GM19397 (cell line): ENCODE data around the gene ADAMTS17.

Experiments
- ATAC-seq: cut with Tn5 transposase; IDR thresholded peaks from one replicate; pipeline ENCODE4 v1.9.1; 2021; ENCODE audit warnings: mild to moderate bottlenecking, moderate library complexity; ENCODE audit not compliant: unreplicated experiment

The ADAMTS17 gene

DNA sequence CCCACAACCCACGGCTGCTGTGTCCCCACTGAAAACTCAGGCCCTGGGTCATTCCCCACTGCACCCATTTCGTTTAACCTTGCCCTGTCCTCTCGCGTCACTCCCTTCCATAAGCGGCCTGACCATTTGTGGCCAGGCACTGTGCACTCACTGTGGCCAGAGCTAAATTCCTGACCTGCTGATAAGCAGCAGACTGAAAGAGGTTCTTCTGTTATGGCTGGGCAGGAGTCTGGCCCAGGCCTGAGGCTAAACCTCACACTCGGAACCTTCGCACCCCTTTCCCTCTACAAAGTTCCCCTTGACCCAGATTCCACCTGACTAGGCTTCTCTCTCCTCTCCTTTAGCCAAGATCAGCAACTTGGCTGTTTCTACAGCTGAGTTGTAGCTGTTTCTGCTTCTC is 62.3 kb downstream of the ADAMTS17 start:
- no peak for ATAC-seq

DNA sequence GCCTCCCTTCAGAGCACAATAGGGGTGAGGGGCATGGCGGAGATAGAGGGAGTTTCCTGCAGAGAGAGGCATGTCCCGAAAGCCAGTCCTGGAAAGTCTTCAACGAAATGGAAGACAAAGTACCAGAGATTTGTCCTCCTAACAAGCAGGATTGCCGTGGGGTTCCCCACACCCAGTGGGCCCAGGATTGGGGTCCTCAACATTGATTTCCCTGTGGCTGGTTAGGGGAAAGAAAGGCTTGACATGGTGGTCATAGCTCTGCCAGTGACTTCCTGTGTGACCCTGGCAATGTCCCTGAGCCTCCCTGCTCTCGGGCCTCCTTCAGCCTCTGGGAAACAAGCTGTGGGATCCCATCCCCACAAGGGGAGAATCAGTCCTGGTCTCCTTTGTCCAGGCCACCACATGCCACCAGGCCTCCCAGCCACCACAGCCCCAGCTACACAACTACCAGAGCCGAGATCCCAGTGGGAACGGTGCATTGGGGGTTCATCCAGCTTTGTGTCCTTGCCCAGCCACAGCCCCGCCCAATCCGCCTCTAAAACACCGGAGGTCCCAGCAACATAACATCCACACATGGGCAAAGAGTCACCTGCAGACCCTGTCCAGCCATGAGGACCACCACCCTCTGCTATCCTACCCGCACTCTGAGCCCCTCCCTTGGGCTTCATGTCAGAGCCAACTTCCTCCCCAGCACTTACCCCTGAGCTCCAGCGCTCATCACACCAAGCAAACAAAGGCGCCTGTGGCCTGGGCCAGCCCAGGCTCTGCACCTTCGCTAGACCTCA is 63.0 kb downstream of the ADAMTS17 start:
- ATAC-seq: no peak

DNA sequence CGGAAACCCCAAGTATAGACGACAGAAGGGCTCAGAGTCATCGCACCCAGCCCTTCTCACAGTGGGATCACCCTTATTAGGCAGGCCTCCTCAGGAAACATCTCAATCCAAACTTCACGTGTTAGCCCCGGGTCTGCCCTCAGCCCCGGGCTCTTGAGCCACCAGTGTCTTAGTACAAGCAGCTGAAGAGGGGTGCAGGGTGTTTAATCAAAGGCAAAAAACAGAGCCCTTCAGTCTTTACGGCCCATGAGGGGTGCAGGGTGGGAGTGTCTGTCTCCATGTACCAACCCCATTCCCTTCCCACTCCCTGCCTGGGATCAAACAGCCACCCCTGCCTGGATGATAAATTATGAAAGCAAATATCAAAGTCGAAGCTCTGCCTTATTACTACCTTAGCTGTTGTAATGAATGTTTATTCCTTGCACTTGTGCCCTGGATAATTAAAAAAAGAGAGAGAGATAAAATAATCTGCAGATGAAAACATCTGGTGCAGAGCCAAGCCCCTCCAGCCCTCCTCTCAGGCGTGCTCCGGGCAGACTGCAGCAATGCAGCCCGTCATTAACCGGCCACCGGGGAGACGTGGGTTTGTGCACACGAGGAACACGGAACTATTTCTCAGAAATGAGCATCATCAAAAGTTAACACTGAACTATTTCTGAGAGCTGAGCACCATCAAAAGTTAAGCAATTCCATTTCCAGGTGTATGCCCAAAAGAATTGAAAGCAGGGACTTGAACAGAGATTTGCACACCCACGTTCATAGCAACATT is 64.5 kb downstream of the ADAMTS17 start:
- no peak for ATAC-seq

DNA sequence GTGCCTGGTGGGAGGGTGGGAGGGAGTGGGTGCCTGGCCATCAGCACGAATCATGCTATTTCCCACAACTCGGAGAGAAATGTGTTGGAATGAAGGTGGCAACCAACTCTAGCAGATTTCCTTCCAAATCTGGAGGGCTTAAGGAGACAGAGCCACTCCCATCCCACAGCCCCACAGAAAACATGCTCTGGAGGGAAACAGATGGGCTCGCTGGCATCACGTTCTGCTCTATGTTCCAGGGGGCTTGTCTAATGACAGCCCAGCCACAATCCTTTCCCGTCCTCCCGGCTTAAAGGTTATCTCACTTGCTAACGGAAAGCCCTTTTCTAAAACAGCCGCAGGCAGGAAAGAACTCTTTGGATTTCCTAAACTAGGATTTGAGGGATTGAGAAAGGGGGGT is 65.3 kb downstream of the ADAMTS17 start:
- no peak for ATAC-seq

DNA sequence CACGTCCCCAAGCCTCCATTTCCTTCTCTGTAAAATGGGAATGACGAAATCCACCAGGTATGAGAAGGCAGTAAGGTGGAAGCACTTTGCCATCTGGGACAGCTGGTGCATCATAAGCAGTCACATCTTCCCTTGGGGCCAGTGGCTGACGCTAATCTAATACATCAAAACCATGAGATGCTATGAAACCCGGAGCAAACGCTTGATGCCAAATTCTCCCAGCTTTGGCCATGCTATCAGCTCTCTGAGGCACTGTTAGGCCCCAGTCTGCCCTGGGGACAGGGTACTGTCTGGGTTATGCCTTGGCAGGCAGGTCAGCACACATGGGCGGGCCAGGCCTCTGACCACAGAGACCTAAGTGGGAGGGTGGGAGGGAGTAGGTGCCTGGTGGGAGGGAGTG is 66.1 kb downstream of the ADAMTS17 start:
- ATAC-seq: no peak

DNA sequence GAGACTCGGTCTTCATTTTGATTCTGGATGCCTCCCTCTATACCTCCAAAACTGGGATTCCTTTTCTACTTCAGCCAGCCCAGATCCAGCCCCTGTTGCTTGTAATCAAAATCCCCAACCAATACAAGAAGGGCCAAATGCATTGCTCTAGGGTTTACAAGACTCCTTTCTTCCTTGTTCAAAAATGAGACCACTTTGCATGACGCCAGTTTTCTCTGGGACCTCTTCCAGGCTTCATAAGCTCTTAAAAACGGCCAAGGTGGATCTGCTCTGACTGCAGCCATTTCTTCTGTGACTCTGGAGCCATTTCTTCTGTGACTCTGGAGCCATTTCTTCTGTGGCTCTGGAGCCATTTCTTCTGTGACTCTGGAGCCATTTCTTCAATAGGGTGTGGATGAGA is 71.9 kb downstream of the ADAMTS17 start:
- ATAC-seq: no peak

DNA sequence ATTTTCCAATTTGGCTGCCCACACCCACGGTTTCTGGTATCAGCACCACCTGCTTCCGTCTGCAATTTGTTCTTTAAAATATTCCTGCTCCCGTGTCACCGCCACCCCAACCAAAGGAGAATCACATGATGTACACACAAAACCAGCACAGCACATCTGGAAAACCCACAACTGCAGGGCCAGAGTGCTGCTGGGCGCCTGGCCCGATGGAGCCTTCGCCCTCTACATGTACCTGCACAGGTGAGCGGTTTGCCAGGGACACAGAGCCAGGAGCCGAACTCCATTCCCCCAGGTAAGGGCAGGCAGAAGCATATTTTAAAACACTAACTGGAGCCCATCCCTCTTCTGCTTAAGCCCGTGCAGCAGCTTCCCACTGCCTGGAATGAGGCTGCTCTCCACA is 75.6 kb downstream of the ADAMTS17 start:
- no peak for ATAC-seq

DNA sequence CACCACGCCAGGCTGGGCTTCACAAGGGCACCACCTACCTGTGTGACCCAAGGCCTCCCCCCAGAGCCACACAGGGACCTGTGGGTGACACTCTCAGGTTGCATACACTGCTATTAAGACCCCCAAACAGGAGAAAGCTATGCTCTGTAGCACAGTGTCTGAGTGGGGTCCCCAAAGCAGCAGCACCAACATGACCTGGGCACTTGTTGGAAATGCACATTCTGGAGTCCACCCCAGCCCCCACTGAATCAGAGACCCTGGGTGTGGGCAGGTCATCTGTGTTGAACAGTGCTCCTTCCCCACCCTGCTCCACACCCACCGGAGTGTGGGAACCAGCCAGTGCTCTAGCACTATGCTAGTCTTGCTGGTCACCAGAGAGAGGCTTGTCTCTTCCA is 76.1 kb downstream of the ADAMTS17 start:
- ATAC-seq: no peak

DNA sequence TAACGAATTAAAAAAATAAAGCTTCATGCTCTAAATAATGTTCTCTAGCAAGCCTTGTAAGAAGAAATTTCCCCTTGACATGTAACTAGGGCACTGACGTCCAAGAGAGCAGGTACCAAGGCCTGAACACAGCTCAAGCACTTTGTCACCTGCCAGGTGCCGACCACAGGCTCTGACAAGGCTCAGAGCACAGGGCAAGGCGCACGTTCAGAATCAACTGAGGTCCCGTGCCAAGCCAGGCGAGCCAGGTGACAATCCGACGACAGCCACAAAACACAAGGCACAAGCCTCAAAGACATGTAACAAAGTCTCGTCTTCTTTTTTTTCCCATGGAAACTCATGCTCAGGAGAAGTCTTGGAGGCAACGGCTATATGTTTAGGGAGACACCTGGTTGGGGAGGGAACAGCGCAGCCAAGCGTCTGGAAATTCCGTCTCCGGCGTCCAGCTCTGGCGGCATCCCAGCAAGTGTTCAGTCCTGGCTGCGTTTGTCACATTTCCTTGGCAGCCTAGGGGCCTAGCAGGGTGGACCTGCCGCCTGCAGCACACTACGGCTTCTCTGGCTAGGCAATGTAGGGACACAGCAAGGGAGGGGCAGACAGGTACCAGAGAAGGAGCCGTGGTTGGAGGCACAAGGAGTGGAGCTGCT is 76.7 kb downstream of the ADAMTS17 start:
- ATAC-seq: no peak

DNA sequence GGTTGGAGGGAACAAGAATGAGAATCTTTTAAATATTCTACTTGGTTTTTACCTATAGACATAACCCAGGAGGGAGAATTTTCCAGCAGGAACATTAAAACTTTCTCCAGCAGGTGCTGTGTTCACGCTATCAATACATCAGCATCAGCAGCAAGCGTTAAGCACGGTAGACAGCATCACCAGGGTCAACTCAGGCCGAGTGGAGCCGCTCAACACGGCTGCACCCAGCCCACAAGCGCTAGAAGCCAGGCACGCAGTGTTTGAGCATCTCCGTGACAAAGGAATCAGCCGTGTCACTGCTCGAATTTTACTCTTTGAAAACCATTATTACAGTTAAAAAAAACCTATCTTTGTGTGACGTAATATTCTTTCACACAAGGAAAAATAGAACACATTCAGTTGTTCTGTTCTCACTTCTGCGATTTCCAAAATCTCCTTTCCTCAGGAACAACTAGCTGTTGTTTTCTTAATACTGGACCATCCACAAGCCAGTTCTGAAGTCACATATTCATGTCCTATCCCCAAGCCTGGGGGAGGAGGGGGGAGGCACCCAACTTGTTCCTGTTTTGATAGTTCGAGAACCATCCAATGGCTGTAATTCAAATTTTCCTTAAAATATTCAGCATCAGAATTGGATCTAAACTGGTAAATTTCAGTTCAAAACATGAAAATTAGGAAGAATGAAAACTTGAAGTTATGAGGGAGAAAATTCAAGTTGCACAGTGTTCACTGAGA is 77.9 kb downstream of the ADAMTS17 start:
- ATAC-seq: no peak

DNA sequence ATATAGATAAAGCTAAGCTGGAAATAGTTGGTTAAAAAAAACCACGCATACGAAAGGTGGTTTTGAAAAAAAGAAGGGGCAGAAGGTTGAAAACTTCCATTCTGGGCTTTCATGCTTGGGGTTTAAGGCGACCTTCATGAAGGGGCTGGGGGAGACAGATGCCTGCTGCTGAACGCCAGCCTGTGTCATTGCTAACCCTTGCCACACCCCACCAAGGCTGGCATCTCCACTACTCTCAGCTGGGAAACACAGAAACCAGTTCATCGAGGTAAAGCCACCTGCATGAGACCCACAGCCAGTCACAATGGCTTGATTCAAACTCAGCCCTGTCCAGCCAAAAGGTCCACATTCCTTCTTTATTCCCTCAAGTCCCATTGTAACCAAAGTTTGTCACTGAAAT is 78.7 kb downstream of the ADAMTS17 start:
- no peak for ATAC-seq

DNA sequence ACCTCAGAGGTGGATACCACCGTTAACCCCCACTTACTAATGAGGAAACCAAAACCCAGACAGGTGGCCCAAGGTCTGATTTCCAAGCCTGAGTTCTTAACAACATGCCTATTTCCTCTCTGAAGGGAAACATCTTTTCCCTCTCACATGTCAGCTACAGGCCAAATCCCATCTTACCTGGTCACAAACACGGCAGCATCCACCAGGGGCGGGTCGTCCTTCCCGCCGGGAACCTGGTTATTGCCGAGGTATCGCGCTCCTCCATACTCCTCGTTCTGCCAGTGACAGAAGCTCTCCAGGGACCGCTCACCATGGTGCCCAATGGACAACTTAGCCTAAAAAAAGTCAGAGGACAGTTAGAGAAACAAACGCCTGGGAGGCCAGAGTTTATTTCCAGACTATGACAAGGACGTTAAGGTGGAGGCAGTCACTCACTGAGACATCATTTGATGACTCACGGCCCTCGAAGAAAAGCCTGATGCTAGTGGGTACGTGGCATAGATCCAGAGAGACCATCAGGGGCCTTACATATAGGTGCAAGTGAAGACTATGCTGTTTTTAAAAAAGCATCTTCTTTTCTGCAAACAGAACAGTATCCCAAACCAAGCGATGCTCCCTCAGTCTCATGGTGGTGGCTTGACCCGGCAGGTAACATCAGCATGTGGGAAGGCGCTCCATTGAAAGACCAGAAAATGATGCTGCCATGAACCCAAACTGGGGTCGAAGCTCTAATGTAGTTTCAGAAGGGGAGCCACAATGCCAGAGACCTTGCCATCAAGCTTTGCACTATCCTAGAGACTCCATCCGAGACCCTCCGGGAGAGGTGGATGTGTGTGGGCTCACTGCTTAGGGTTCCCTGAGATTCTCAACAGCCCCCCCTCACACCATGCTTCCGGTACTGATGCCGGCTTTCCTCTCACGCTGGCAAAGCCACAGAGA is 80.2 kb downstream of the ADAMTS17 start:
- ATAC-seq: no peak

DNA sequence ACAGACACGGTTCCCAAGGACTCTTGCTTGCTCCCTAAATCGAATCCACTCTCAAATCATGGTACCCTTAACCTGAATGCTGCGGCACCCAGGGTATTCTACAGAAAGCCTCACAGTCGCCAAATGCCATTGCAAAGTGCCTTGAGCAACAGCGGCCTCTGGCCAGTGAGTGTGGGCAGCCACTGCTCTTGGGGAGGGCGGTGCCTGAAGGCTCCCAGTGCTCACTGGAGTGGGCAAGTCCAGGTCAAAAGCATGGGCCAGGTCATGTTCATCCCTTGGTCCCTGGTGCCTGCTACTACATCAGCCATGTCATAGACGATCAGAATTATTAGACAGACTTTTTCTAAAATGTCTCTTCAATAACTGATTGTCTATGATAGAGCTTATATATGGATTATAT is 82.5 kb downstream of the ADAMTS17 start:
- no peak for ATAC-seq

DNA sequence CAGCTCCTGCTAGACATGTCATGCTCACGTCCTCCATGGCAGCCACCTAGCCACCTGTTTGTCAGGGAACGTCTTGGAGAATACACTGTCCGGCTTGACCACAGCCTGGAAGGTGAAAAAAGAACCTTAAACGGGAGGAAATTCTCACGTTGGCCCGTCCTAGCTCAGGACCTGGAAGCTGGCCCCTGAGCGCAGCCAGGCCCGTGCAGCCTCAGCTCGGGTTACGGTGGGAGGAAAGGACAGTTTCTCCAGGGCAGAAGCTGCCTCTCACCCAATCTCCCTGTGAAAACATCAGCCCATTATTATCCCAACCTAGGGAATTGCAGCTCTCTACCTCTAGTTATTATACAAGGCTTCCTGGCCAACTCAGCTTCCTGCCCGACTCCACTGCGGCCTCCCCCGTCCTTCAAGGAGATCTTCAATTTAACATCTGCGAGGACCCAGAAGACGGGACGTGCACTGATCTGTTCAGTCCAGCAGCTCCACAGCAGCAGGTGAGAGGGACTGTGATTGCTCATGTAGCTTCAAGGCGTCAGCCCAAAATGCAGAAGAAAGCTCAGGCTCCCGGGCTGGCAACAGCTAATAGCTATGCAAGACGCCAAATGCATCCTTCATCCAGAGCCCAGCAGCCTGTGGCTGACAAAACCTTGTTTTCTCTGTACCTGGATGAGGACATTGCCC is 84.7 kb downstream of the ADAMTS17 start:
- no peak for ATAC-seq

DNA sequence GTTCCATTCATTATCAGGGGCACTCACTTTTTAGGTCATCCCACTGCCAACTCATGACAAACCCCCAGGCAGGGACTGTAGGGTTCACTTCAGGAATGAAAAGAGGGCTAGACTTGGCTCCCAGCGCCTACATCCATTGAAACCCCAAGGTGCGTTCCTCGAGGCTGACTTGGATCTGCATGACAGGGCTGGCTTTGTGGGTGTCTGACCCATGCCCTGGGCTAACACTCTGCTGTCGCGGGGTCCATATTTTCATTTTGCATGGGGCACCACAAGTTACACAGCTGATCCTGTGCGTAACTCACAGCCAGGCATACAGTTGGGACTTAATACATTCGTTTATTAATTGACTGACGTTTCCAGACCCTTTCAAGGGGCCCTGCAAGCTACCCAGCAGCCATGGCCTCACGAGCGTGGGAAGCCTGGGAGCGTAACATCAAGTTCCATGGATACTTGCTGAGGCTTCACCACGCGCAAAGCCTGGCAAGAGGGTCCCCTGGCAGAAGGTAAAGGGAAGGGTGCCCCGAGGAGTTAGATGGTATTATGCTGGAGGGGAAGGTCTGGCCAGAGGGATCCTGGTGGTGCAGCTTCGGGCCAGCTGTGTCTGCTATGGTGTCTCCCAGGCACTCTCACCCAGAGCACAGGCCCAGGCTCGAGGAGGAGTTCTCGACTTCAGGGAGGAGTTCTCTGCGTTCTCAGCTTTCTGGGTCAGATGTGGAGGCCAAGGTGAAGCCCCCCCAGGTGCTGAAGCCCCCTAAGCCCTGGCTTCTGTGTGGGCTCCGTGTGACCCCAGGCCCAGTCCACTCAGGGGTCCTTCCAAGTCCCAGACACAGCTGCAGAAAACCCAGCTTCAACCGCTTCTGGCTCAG is 85.4 kb downstream of the ADAMTS17 start:
- no peak for ATAC-seq

DNA sequence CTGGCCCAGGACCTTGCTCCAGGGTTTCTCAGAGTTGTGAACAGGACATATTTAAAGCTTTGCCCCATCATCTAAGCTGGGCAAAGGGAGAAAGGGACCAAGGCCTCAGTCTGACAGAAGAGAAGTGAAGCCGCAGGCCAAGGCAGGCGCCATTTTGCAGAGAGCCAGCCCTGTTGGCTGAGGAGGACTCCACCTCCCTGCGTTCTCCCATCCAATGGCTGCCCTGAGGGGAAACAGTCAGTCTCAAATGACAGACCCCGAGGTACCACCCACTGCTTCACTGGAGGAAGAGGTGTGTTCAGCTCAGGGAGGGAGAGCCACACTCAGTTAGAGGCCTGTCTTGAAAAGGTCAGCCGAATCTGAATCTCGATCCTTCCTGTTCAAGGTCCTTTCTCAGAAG is 86.1 kb downstream of the ADAMTS17 start:
- no peak for ATAC-seq

DNA sequence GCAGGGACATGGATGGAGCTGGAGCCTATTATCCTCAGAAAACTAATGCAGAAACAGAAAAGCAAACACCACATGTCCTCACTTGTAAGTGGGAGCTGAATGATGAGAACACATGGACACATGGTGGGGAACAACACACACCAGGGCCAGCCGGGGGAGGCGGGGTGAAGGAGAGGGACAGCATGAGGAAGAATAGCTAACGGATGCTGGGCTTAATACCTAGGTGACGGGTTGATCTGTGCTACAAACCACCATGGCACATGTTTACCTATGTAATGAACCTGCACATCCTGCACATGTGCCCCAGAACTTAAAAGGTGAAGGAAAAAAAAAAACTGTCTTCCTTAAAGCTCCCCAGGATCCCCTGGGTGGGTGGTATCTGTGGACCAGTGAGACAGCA is 87.1 kb downstream of the ADAMTS17 start:
- no peak for ATAC-seq

DNA sequence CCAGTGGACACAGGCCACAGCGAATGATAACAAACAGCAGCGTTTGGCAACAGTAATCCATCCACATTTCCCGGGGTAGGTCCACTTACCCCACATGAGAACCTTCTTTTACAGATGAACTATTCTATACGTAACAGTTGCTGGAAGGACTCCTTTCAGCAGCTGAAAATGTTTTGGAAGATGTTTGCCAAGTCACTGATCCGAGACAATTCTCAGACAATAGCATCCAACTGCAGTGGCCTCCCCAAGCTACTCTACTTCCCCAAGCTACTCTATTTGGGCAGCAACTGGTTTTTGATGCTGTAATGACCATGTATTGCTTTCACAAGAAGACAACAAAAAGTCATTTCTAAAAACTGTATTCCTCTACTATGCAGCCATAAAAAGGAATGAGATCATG is 87.5 kb downstream of the ADAMTS17 start:
- no peak for ATAC-seq

DNA sequence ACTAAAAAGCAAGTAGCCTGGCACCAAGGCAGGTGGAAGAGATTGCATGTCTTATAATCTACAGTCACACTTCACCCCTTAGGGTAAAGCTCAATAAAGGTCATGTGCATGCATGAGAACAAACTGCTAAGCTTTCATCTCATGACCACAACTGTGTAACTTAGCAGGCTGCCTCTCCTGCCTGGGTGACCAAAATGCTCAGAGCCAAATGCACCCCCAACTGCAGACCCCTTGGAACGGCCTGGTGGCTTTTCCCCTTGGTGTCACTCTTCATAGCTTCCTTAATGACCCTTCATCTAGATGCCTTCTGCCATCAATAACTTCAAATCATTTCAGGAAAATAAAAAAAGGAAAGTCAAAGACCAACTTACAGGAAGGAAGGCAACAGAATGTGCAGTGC is 88.1 kb downstream of the ADAMTS17 start:
- ATAC-seq: no peak
